Measurements from ENCODE around the gene FYN.

FYN gene

GRCh38 chr6:111784433-111784832, 88.8 kb downstream of the FYN start:
- no peak for DNase-seq

GRCh38 chr6:111782887-111783466, 90.3 kb downstream of the FYN start:
- DNase-seq: no peak

GRCh38 chr6:111782192-111782809, 91.0 kb downstream of the FYN start:
- DNase-seq: no peak

- no peak for DNase-seq
Measured at GRCh38 chr6:111781041-111781708, 92.1 kb downstream of the FYN start.

GRCh38 chr6:111780393-111780792, 92.9 kb downstream of the FYN start:
- no peak for DNase-seq

GRCh38 chr6:111779660-111780059, 93.6 kb downstream of the FYN start:
- no peak for DNase-seq

- no peak for DNase-seq
Measured at GRCh38 chr6:111779031-111779430, 94.2 kb downstream of the FYN start.

- no peak for DNase-seq
Measured at GRCh38 chr6:111777357-111777756, 95.9 kb downstream of the FYN start.

GRCh38 chr6:111776236-111777221, 96.7 kb downstream of the FYN start:
- DNase-seq: no peak

GRCh38 chr6:111775145-111775922, 97.9 kb downstream of the FYN start:
- DNase-seq: no peak

GRCh38 chr6:111774346-111774703, 98.9 kb downstream of the FYN start:
- DNase-seq: no peak

- no peak for DNase-seq
Measured at GRCh38 chr6:111773501-111774345, 99.5 kb downstream of the FYN start.

GRCh38 chr6:111772381-111772780, 100.9 kb downstream of the FYN start:
- no peak for DNase-seq

- no peak for DNase-seq
Measured at GRCh38 chr6:111771629-111772028, 101.6 kb downstream of the FYN start.

- no peak for DNase-seq
Measured at GRCh38 chr6:111771094-111771432, 102.2 kb downstream of the FYN start.

- no peak for DNase-seq
Measured at GRCh38 chr6:111770263-111771093, 102.8 kb downstream of the FYN start.

- DNase-seq: peak; percentile 3
Measured at GRCh38 chr6:111769365-111770152, 103.7 kb downstream of the FYN start.

- no peak for DNase-seq
Measured at GRCh38 chr6:111768431-111768770, 104.9 kb downstream of the FYN start.

- DNase-seq: no peak
Measured at GRCh38 chr6:111767752-111768430, 105.4 kb downstream of the FYN start.

All from RPMI8226 (cell line).